GM21528 (cell line): Measurements from ENCODE around the gene GAS6.
"Not testable (repeated sequence)": the region's sequence is repeated elsewhere in the genome, so short reads cannot be mapped to it uniquely, and the experiment has no call there.

Source experiments
- ATAC-seq: cut with Tn5 transposase; IDR thresholded peaks from one replicate; pipeline ENCODE4 v1.9.1; 2021; ENCODE audit warnings: mild to moderate bottlenecking, moderate library complexity; ENCODE audit not compliant: unreplicated experiment, low FRiP score

GAS6 gene

GRCh38 chr13:113826446-113826845 is 37.4 kb downstream of the GAS6 start:
- ATAC-seq, result not testable (repeated sequence)

GRCh38 chr13:113825841-113826240 is 38.0 kb downstream of the GAS6 start:
- ATAC-seq, result no peak

GRCh38 chr13:113823771-113824170 is 40.1 kb downstream of the GAS6 start:
- ATAC-seq, result no peak

GRCh38 chr13:113822956-113823744 is 40.7 kb downstream of the GAS6 start:
- ATAC-seq, result no peak

GRCh38 chr13:113822266-113822665 is 41.6 kb downstream of the GAS6 start:
- no peak for ATAC-seq

- no peak for ATAC-seq
Observed at GRCh38 chr13:113821847-113822246, 42.0 kb downstream of the GAS6 start.

- ATAC-seq, result no peak
Observed at GRCh38 chr13:113820813-113821651, 42.8 kb downstream of the GAS6 start.

GRCh38 chr13:113819731-113820715 is 43.9 kb downstream of the GAS6 start:
- no peak for ATAC-seq

GRCh38 chr13:113819341-113819730 is 44.5 kb downstream of the GAS6 start:
- no peak for ATAC-seq

GRCh38 chr13:113818700-113819295 is 45.1 kb downstream of the GAS6 start:
- no peak for ATAC-seq

GRCh38 chr13:113817860-113818691 is 45.8 kb downstream of the GAS6 start:
- no peak for ATAC-seq

GRCh38 chr13:113816946-113817859 is 46.7 kb downstream of the GAS6 start:
- no peak for ATAC-seq

- ATAC-seq, result no peak
Observed at GRCh38 chr13:113816254-113816929, 47.5 kb downstream of the GAS6 start.

- no peak for ATAC-seq
Observed at GRCh38 chr13:113815151-113816058, 48.5 kb downstream of the GAS6 start.

GRCh38 chr13:113814435-113814821 is 49.4 kb downstream of the GAS6 start:
- no peak for ATAC-seq

- no peak for ATAC-seq
Observed at GRCh38 chr13:113813749-113814434, 50.0 kb downstream of the GAS6 start.
